ENCODE results near the gene PLEKHA8.
"Not testable (repeated sequence)": the region's sequence is repeated elsewhere in the genome, so short reads cannot be mapped to it uniquely, and the experiment has no call there.

DNA sequence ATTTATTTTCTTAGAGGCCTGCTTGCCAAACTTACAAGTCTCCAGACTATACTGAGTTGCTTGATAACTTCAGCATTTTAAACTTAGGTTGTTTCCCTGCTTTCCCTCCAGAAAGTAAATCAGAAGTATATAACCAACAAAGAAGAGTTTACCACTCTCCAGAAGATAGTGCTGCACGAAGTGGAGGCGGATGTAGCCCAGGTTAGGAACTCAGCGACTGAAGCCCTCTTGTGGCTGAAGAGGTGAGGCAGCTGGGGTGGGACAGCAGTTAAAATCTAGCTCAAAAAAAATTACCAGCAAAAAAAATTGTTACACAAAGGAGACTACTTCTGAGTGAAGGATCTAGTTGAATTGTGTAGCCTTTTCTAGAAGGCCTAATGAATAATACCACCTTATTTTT lies 33.6 kb downstream of the PLEKHA8 start:
- TF ChIP-seq, protein P1, sequence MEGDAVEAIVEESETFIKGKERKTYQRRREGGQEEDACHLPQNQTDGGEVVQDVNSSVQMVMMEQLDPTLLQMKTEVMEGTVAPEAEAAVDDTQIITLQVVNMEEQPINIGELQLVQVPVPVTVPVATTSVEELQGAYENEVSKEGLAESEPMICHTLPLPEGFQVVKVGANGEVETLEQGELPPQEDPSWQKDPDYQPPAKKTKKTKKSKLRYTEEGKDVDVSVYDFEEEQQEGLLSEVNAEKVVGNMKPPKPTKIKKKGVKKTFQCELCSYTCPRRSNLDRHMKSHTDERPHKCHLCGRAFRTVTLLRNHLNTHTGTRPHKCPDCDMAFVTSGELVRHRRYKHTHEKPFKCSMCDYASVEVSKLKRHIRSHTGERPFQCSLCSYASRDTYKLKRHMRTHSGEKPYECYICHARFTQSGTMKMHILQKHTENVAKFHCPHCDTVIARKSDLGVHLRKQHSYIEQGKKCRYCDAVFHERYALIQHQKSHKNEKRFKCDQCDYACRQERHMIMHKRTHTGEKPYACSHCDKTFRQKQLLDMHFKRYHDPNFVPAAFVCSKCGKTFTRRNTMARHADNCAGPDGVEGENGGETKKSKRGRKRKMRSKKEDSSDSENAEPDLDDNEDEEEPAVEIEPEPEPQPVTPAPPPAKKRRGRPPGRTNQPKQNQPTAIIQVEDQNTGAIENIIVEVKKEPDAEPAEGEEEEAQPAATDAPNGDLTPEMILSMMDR (IDR thresholded peaks at IDR 0.05 in 8 of 11, conservative IDR thresholded peaks at IDR 0.05 in 3 of 11): peak in 10 of 11 experiments; percentile 21 to 61 (median 48)
- not testable (repeated sequence) for TF ChIP-seq POLR2AphosphoS5, POLR2A (IDR thresholded peaks at IDR 0.05)
